Kidney (tissue), 14 donors: ENCODE data around the gene ME3. TPM values are rescaled to one million over a fixed set of nuclear protein-coding genes. Genes with fewer than 3 reads are reported as not detected.

Experiments
- DNase-seq, 5 donors: peaks; one replicate each; pipeline ENCODE4 v3.0.0-alpha.2; 2013 to 2020
- FAIRE-seq: peaks from 2 replicates; lab custom pipeline; 2012; peaks lifted over from hg19 to GRCh38; lab: Jason Lieb, UNC
- H3K27ac ChIP-seq, 2 donors: one replicate each; pipeline ENCODE4 v1.7.0; 2013; ENCODE audit warnings: low read depth in 2 of 2, low read length in 2 of 2, inconsistent platforms in 1 of 2
- H3K27me3 ChIP-seq: one replicate; pipeline ENCODE4 v1.7.1; 2013; ENCODE audit warnings: low read length, inconsistent platforms; ENCODE audit not compliant: control insufficient read depth, insufficient read depth
- H3K36me3 ChIP-seq, 3 donors: one replicate each; pipeline versions ENCODE4 v1.7.0 to v1.7.1; 2013; ENCODE audit warnings: low read length in 3 of 3, control low read depth in 1 of 3, inconsistent platforms in 1 of 3; ENCODE audit not compliant: insufficient read depth in 3 of 3, control insufficient read depth in 2 of 3
- H3K4me1 ChIP-seq, 3 donors: one replicate each; pipeline versions ENCODE4 v1.7.0 to v1.7.1; 2013; ENCODE audit warnings: low read length in 3 of 3, inconsistent platforms in 1 of 3, low read depth in 1 of 3; ENCODE audit not compliant: control insufficient read depth in 2 of 3, insufficient read depth in 2 of 3
- H3K4me3 ChIP-seq, 3 donors: one replicate each; pipeline versions ENCODE4 v1.7.0 to v1.8.1; 2013; ENCODE audit warnings: low read length in 3 of 3, control low read depth in 1 of 3, inconsistent platforms in 1 of 3
- H3K9ac ChIP-seq, 3 donors: one replicate each; pipeline versions ENCODE4 v1.7.0 to v1.7.1; 2013; ENCODE audit warnings: low read length in 3 of 3, control low read depth in 1 of 3, inconsistent platforms in 1 of 3
- H3K9me3 ChIP-seq, 3 donors: one replicate each; pipeline versions ENCODE4 v1.7.0 to v1.7.1; 2013; ENCODE audit warnings: low read length in 3 of 3, control low read depth in 1 of 3, inconsistent platforms in 1 of 3; ENCODE audit not compliant: control insufficient read depth in 2 of 3, insufficient read depth in 1 of 3
- intact Hi-C: fragments of 100-400 bp; cut with DNase I; formaldehyde crosslinking; loops from one replicate; pipeline ENCODE4 v1.11.1; 2022
- polyA plus RNA-seq: library from polyadenylated mRNA; stranded (reverse); fragments of 350-450 nt; fragmentation: Illumina TruSeq; extraction: RNeasy Lipid Tissue Mini Kit (QIAGEN cat#74804); gene quantifications from one replicate; pipeline ENCODE4 v1.2.3, GENCODE V29; 2014; ENCODE audit warnings: low read depth, low replicate concordance; ENCODE audit not compliant: insufficient read depth
- total RNA-seq: library from RNA; stranded (reverse); fragmentation: NEBNext Ultra II Directional; extraction: Animal tissue kit (Norgen Biotek cat#: 25700); gene quantifications from one replicate; pipeline ENCODE4 v1.2.1, GENCODE V29; 2021
- TF ChIP-seq, protein P1 (sequence below): IDR thresholded peaks from 3 replicates; pipeline ENCODE4 v1.5.1; 2012; ENCODE audit warnings: mild to moderate bottlenecking, moderate library complexity, borderline replicate concordance; ENCODE audit not compliant: insufficient read depth; ENCODE audit errors: extremely low read depth
- donor health status: control.
- donor health status: control.
- donor health status: control.
- donor health status: control.
- donor health status: control.
- donor health status: DM: yes; HTN: yes; CAD: no.
- donor health status: Normal renal cell carcinoma (clear cell type).

The ME3 gene
- total and polyA plus RNA-seq, 2 donors from 2014 or later = 13.2 to 32.2 TPM

DNA sequence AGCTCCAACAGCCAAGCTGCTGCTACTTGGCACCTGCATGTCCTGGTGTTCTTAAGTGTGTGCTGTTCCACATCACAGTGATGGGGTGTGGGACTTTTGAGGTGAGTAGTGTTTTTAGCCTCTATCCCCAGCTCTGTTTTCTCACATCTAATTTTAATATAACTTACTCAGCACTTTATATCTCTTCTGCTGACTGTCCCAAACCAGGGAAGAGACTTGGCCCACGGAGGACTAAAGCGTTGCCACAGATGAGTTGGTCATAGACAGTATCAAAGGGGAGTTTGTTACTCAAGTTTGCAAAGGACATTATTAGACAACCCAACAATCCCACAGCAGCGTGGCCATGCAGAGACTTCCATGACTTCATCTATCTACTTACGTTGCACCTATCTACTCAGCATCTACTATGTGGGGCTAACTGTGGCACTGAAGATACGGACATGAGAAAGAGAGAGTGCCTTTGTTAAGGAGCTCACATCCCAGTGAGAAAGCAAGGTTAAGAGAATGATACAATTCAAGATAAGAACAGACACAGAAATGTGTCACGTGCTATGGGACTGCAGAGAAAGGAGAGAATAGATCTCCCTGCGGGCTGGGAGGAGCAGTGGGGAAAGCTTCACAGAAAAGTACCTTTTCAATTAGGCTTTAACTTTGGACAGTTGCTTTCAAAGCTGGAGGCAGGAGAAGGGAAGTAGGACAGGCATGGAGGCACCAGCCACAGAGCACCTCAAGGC is 82.4 kb downstream of the ME3 start:
- Histone ChIP-seq H3K27me3 (no peaks in the 10 kb centered on the region), H3K36me3 (no peaks in the 10 kb centered on the region), H3K4me3 (no peak overlapping the region), H3K9me3 (no peaks in the 10 kb centered on the region), H3K27ac (no peak overlapping the region), H3K4me1 (peaks cover 0 to 7% (median 7%) of the 10 kb centered on the region in 3 donors), H3K9ac (no peak overlapping the region)
- DNase-seq = no peak
- intact Hi-C loops = loop anchor here (10.0 kb wide), 1 partner anchor 125 kb away; no protein-coding TSS in a partner anchor
- TF ChIP-seq, protein P1, sequence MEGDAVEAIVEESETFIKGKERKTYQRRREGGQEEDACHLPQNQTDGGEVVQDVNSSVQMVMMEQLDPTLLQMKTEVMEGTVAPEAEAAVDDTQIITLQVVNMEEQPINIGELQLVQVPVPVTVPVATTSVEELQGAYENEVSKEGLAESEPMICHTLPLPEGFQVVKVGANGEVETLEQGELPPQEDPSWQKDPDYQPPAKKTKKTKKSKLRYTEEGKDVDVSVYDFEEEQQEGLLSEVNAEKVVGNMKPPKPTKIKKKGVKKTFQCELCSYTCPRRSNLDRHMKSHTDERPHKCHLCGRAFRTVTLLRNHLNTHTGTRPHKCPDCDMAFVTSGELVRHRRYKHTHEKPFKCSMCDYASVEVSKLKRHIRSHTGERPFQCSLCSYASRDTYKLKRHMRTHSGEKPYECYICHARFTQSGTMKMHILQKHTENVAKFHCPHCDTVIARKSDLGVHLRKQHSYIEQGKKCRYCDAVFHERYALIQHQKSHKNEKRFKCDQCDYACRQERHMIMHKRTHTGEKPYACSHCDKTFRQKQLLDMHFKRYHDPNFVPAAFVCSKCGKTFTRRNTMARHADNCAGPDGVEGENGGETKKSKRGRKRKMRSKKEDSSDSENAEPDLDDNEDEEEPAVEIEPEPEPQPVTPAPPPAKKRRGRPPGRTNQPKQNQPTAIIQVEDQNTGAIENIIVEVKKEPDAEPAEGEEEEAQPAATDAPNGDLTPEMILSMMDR = no peak
- FAIRE-seq = no peak

DNA sequence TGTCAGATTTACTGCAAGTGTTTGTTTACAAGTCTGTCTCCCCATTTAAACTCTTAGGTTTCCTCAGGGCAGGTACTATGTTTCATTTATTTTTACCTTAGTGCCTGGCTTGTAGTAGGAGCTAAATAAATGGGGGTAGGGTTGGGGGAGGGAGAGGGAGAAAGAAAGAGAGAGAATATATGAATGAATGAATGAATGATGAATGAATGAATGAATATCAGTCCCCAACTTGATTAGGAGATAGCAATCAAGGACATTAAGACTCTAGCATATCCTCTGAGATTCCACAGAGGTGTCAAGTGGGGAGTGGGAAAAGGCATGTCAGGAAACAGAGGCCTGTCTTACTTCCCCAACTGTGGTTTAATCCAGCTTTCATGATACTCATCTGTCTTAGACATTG is 83.2 kb downstream of the ME3 start:
- Histone ChIP-seq H3K4me1 (peaks cover 0 to 7% (median 7%) of the 10 kb centered on the region in 3 donors), H3K27me3 (no peaks in the 10 kb centered on the region), H3K9me3 (no peaks in the 10 kb centered on the region), H3K4me3 (no peak overlapping the region), H3K36me3 (no peaks in the 10 kb centered on the region), H3K27ac (no peak overlapping the region), H3K9ac (no peak overlapping the region)
- intact Hi-C loops = no loop called here
- TF ChIP-seq, protein P1 = no peak
- FAIRE-seq (no peak), DNase-seq (no peak)

DNA sequence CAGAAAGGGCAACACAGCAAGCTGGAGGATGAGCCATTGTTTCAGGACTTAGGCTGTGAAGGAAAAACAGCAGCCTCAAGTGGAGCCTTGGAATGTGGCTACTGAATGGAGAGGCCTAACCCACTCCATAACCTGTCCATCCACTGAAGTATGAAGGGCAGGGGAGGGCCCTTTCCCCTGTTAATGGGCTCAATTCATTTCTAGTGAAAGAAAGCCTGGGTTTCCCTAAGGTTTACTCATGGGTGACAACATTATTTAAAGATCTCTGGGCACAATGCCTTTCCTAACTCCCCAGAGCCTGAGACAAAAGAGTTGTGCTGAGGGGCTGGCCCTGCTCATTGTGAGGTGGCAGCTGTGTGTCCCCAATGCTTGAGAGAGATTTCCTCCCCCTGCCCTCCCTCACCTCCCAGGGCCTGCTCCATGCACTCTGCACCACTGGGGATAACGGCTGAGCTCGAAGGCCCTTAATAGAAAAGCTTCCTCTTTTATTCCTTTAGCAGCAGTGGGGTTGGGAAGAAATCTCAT is 83.8 kb downstream of the ME3 start:
- no peaks in the 10 kb centered on the region for H3K27me3 ChIP-seq
- no peaks in the 10 kb centered on the region for H3K36me3 ChIP-seq
- peaks cover 0 to 7% (median 7%) of the 10 kb centered on the region in 3 donors for H3K4me1 ChIP-seq
- FAIRE-seq (no peak), DNase-seq (peak in 3 of 5 donors; percentile 38 to 71 (median 62))
- peak overlapping the region; percentile 10 to 16 for H3K27ac ChIP-seq
- H3K9ac ChIP-seq = no peak overlapping the region
- no peak overlapping the region for H3K4me3 ChIP-seq
- H3K9me3 ChIP-seq = no peaks in the 10 kb centered on the region
- TF ChIP-seq, protein P1 = no peak
- intact Hi-C loops = no loop called here
